Activated naive CD4-positive, alpha-beta T cell treated with anti-CD3 and anti-CD28 coated beads, Interleukin-2, amount 50 U/mL, for 16 hours (primary cell): ENCODE measurements around the gene LNPK.
"Not testable (repeated sequence)": the region's sequence is repeated elsewhere in the genome, so short reads cannot be mapped to it uniquely, and the experiment has no call there.

ENCODE experiments used
- DNase-seq: peaks from one replicate; pipeline ENCODE4 v3.0.0-alpha.2; 2020

Gene LNPK

DNA sequence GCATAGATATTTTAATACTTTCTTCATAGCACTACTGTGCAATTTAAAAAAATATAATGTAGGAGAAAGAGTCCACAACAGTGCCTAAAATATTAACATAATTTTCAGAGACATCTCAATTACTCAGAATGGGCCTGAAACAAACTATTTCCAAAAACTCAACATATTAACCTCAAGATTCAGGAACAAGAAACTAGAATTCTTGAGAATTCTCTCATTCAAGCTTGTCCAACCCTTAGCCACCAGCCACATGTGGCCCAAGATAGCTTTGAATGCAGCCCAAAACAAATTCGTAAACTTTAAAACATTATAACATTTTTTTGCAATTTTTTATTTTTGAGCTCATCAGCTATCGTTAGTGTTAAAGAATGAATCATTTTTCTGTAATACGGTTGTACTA is 35.2 kb downstream of the LNPK start:
- DNase-seq, result no peak

DNA sequence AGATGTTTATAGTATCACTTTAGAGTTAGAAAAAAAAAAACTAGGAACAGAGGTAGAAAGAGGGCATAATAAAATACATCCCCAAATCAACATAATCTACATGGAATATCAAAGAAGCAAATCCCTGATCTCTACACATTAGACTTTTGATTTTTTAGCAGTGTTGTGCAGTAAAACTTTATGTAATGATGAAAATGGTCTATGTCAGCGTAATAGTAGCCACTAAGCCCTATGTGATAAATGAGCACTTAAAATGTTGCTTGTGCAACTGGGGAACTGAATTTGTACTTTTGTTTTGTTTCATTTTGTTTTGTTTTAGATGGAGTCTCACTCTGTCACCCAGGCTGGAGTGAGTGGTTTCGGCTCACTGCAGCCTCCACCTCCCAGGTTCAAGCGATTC is 36.3 kb downstream of the LNPK start:
- no peak for DNase-seq

DNA sequence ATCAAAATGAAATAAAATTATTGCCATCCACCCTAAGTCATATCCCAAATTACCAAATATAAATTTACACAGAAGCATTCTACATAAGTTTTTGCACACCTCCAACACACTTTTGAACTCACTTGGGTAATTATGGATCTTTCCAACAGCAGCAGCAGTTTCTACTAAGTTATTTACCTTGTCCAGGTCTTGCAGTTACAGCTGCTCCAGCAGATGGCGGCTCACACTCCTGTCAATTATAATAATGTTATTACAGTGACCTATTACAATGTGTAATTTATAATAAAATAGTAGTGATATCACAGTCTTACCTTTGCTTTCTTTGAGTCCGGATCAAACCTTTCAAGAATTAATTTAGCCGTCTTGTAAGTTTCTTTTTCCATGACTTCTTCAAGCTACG is 37.9 kb downstream of the LNPK start:
- no peak for DNase-seq

DNA sequence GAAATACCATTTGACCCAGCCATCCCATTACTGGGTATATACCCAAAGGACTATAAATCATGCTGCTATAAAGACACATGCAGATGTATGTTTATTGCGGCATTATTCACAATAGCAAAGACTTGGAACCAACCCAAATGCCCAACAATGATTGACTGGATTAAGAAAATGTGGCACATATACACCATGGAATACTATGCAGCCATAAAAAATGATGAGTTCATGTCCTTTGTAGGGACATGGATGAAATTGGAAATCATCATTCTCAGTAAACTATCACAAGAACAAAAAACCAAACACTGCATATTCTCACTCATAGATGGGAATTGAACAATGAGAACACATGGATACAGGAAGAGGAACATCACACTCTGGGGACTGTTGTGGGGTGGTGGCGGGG is 38.9 kb downstream of the LNPK start:
- DNase-seq, result not testable (repeated sequence)

DNA sequence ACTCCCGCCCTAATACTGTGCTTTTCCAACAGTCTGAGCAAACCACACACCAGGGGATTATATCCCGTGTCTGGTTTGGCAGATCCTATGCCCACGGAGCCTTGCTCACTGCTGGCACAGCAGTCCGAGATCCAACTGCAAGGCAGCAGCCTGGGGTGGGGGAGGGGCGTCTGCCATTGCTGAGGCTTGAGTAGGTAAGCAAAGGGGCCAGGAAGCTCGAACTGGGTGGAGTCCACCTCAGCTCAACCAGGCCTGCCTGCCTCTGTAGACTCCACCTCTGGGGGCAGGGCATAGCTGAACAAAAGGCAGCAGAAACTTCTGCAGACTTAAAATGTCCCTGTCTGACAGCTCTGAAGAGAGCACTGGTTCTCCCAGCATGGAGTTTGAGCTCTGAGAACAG is 44.2 kb downstream of the LNPK start:
- no peak for DNase-seq

DNA sequence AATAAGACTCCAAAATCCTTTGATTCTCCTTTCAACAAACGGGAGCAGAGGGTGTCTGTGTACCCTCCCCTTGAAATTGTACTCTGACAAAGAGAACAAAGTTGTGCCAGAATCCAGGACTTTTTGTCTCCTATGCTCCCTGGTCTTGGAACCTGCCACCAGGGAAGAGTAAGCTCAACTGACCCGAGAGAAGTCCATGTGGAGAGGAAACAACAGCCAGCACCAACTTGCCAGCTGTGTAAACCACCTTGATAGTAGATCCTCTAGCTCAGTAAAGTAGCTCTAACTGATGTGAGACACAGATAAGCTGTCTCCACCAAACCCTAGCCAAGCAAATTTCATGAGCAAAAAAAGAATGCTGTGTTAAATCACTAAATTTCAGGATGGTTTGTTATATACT is 46.9 kb downstream of the LNPK start:
- no peak for DNase-seq

DNA sequence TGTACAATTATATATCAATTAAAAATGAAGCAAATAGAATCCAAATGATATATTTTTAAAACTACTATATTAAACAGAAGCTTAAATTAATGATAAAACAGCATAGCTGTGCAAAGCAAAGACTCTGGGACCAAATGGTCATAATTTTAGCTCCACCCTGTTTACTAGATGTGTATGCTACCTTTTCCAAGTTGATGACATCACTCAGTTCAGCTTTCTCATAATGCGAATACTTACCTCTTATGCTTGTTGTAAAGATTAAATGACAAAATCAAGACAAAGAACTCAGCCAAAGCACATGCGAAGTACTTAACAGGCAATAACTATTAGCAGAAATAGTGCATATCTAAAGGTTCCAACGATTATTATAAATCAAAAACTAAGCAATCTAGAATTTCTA is 51.6 kb downstream of the LNPK start:
- no peak for DNase-seq

DNA sequence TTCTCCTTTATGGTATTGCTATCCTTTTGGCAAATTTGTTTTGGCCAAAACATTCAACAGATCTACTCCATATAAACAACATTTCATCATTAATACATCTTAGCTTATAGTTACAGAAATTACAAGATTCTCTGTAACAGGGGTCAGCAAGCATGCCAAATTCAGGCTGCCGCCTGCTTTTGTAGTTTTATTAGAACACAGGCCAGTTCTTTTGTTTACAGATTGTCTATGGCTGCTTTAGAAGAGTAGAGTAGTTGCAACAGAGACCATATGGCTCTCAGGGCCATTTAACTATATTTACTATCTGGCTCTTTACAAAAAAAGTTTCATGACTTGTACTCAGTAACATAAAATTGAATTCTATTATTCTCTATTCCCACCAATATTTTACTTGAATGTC is 53.9 kb downstream of the LNPK start:
- no peak for DNase-seq

DNA sequence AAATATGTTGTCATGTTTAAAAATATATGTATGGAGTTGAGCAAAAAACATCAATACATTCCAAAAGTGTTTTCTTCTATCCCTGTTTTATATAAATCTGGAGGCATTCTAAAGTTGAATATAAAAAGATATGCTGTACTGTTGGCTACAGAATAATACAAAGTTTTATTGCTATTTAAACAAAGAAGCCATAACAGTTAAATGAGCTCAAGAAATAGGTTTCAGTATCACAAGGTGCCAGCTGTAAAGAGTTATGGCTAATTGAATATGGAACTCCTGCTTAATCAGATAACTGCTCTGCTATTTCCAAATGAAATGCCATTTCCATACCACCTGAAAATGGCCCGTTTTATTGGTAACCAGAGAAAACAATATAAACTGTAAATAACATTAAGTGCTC is 55.0 kb downstream of the LNPK start:
- DNase-seq, result no peak

DNA sequence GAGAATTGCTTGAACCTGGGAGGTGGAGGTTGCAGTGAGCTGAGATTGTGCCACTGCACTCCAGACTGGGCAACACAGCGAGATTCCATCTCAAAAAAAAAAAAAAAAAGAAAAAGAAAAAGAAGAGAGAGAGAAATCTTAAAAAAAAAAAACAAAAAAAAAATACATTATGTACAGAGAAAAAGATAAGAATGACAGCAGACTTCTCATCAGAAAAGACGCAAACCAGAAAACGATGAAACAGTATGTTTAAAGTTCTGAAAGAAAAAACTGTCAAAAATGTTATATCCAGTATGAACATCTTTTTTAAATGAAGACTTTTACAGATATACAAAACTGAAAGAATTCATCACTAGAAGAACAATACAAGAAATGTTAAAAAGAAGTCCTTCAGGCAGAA is 60.4 kb downstream of the LNPK start:
- DNase-seq, result no peak

DNA sequence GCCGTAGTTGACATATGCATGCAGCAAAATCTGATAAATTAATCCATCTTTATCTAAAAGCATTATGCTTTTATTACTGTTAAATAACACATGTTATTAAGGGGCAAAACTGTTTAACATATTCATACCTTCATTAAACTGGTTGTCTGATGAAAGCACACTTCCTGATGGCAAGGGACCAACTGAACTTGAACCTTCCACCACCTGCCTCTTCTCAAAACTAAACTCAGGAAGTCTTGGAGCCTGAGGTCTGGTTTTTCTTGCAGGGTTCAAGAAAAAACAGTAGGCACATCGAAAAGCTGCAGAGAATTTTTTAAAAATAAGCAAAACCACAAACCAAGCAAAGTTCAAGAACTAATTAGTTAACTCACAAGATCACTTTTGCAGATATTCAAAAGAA is 64.9 kb downstream of the LNPK start:
- DNase-seq, result no peak

DNA sequence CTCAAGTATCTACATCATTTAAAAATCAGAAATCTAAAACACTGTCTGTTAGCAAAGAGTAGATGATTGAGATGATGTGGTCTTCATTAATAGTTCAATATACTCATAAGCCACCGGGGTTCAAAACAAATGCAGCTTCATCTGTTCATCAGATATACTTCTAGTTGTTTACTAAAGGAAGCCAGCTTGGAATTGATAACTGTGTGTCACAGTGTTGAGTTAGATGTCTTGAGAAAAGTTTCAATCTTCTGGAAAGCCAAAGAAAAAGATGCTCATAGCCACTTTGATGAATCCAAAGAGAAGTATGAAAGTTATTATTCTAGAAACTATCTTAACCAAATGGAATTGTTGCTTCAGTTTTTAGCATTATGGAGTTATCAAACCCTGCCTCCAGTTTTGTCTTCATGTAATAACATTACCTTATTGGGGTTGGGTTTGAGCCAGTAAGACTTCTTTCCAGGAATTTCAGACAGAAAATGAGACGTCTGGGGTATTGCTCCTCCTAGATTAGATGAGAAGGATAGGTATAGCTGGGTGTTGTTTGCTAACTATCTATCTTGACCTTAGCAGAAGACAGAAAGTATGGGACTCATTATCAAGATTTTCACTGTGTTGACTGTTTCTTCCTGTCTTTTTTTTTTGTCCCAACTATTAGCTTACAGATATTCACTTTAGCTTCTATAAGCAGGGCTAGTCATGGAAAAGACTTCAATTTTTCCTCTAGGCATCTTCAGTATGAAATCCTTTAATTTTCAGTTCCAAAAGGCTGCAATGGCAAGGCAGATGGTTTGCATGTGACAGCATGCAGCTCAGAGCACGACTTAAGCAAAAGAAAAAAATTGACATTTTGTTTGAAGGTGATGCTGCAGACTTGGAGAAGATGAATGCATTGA is 66.5 kb downstream of the LNPK start:
- no peak for DNase-seq

DNA sequence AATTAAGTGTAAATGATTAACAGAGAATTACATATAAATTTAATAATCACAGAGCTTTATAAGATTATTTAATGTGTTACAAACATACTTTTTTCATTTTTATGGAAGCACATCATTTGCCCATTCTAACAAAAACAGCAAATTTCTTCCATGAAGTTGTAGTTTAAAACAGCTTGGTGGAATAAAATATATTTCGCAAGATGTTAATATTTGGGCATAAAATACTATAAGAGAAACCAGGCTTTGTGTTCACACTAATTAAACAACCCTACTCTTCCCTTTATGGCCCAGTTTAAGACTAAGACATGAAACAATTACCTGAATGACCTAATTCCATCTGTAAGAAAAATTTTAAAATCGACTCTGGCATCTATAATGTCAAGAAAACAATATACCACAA is 69.4 kb downstream of the LNPK start:
- no peak for DNase-seq

DNA sequence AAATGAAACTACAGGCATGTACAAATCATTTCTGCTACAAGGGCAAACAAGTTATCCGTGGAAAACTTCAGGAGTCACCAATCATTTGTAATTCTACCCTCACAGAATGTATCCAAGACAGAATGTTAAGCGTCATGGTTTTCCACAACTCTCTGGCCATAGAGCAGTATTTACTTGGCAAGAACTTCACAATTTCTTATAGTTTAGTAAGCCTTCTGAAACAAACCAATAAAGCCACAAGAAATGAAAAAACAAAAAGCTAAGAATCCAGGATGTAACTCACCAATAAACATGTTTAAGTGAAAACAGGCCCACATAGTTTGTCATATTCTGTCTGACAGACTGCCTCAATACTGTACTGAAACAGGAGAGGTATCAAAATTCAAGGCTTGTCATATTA is 70.3 kb downstream of the LNPK start:
- DNase-seq, result no peak

DNA sequence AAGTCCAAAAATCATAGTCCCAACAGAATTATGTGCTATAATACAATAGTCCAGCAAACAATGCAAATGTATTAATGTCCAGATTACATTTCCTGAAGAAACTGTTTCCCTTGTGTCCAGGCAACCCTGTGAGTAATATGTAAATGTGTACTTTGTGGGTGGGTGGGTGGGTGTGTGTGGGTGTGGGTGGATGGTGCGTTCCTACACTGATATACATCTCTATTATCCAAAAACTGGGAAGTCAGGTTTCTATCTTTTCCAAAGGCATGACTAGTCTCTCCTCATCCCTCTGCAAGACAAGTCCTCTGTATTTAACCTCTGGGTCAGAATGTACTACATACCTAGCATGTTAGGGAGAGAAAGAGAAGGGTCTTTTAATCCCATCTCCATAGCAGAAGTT is 71.6 kb downstream of the LNPK start:
- DNase-seq, result no peak

DNA sequence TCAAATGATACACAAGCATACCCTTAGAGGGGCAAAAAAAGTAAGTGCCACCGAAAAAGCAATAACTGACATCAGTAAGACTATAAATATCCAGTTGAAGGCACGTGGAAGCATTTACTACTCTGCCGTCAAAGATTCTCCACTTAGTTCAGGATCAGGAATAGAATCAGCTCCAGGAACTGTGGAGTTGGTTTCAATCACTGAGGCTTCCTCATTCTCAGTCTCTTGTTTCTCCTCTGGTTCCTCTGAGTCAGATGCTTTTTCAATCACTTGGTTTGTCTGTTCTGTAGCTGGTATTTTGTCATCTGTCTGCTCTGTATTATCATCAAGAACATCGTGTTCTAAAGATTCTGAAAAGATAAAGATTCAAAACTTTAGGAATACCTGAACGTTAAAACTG is 72.2 kb downstream of the LNPK start:
- DNase-seq, result no peak

DNA sequence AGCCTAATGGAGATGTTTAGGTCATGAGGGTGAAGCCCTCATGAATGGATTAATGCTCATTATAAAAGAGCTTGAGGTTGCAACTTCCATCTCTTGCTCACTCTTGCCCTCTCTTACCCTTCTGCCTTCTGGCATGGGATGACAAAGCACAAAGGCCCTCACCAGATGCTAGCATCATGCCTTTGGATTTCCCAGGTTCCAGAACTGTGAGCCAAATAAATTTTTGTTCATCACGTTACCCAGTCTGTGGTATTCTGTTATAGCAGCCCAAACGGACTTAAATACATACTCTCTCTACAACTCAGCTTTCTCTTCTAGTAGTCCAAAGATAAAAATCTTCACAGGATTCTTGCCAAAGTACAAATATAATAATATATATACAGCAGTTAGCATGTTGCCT is 75.8 kb downstream of the LNPK start:
- no peak for DNase-seq

DNA sequence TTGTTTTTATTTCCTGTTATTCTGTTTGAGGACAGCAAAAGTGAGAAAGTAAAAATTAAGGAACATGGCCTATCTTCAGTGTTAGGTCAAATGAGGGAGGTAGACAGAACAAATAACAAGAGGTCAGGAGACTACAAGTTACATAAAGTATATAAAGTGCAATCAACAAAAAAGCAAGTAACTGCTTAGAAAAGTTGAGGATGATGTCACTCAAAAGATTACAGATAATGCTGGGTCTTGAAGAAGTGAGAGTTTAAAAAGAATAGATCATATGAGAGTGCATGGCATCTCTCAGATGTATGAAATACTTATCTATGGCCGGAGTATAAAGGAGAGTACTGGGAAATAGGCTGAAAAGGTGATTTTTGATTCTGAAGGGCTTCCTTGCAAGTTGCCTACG is 79.9 kb downstream of the LNPK start:
- DNase-seq, result no peak

DNA sequence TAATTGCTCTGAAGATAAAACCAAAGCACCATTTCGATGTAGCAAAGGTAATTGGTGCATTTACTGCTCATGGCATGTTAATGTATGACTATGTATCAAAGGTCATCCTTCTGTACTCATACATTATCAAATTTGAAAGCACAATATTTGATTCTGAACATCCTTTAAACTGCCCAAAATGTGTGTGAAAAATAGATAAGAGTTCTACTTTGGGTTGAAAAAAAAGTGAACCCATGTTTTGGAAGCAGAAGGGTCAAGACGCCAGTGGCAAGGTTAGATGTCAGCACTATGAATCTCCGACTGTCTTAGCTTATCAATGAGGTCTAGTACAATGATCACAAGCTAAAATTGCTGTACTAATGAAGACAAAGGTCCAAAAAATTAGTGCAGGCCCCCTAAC is 83.1 kb downstream of the LNPK start:
- DNase-seq, result no peak

DNA sequence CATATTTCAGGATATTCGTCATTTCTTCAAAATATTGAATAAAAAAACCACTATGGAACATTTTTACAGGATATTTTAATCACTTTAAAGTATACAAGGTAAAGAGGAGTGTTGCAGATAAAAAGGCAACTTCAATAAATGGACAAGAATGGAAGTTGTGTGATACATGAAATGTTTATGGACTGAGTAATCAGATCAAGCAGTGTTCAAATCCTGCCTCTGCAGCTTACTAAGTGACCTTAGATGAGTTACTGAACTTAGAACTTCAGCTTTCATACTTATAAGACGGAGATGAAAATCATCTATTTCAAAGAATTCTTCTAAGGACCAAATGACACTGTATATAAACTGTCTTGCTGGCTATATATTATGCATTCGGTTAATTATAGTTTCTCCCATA is 87.2 kb downstream of the LNPK start:
- DNase-seq, result no peak

DNA sequence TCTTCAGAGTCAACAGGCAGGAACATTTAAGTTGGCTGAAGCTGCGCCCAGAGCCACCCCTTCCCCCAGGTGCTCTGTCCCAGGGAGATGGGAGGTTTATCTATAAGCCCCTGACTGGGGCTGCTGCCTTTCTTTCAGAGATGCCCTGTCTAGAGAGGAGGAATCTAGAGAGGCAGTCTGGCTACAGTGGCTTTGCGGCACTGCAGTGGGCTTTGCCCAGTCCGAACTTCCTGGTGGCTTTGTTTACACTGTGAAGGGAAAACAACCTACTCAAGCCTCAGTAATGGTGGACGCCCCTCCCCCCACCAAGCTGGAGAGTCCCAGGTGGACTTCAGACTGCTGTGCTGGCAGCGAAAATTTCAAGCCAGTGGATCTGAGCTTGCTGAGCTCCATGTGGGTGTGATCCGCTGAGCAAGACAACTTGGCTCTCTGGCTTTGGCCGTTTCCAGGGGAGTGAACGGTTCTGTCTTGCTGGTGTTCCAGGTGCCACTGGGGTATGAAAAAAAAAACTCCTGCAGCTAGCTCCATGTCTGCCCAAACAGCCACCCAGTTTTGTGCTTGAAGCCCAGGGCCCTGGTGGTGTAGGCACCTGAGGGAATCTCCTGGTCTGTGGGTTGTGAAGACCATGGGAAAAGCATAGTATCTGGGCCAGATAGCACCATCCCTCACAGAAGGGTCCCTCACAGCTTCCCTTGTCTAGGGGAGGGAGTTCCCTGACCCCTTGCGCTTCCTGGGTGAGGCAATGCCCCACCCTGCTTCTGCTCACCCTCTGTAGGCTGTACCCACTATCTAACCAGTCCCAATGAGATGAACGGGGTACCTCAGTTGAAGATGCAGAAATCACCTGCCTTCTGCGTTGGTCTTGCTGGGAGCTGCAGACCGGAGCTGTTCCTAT is 88.0 kb downstream of the LNPK start:
- DNase-seq, result not testable (repeated sequence)

DNA sequence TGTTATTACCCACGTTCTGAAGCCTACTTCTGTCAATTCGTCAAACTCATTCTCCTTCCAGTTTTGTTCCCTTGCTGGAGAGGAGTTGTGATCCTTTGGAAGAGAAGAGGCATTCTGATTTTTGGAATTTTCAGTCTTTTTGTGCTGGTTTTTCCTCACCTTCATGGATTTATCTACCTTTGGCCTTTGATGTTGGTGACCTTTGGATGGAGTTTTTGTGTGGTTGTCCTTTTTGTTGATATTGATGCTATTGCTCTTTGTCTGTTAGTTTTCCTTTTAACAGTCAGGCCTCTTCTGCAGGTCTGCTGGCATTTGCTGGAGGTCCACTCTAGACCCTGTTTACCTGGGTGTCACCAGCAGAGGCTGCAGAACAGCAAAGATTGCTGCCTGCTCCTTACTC is 88.8 kb downstream of the LNPK start:
- DNase-seq, result not testable (repeated sequence)

DNA sequence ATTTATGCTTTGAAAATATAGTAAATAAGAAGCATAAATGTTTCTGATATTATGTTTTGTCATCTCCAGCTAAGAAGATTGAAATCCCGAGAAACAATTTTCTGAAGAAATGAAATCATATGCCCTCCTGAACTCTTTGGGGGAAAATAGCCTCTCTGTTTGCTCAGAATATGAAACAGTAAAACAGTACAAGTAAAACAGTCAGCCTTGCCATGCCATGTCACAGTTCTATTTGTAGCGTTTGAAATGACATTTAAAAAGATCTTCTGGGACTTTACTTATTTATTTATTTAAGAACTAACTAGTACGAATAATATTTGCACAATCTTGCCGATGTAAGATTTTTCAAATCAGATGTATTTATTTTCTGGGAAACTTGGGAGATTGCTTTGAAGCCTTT is 98.0 kb downstream of the LNPK start:
- DNase-seq, result no peak

DNA sequence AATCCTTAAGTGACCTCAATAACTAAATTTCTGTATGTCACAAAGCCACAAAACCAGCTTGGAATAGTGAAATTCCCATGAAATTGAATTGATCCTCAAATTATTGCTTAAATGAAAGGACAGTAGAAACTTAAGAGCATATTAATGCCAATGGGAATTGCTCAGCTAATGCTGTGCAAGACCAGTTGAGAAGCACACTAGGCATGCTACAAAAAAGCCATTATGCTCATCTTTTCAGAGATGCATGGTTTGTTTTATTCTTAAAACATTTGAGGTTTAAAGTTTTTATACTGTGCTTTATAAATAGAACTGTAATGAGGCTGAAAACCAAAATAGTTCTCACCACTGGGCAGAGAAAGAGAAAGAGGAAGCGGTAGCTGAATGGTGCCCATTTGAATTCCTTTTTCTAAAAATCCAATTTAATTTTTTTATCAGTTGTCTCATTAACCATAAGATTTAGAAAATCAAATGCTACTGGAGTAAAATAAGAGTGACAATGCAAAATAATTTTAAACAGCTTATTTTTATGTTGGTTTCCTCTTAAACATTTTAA is 98.6 kb downstream of the LNPK start:
- DNase-seq, result no peak
